NCI-H2029 (cell line): ENCODE results near the gene ERBB4.

Experiments used
- DNase-seq: peaks from one replicate; lab custom pipeline; 2025; lab: John Stamatoyannopoulos, UW

The ERBB4 gene

GRCh38 chr2:212005085-212005671, 533.4 kb downstream of the ERBB4 start:
- peak; percentile 11 for DNase-seq

GRCh38 chr2:212001325-212001724, 537.3 kb downstream of the ERBB4 start:
- DNase-seq = no peak

- DNase-seq = no peak
Observed at GRCh38 chr2:211996857-211997256, 541.7 kb downstream of the ERBB4 start.

GRCh38 chr2:211994806-211995205, 543.8 kb downstream of the ERBB4 start:
- no peak for DNase-seq

GRCh38 chr2:211990335-211990734, 548.3 kb downstream of the ERBB4 start:
- no peak for DNase-seq

- DNase-seq = no peak
Observed at GRCh38 chr2:211986313-211986712, 552.3 kb downstream of the ERBB4 start.

- DNase-seq = no peak
Observed at GRCh38 chr2:211985393-211985792, 553.2 kb downstream of the ERBB4 start.

GRCh38 chr2:211982162-211982561, 556.4 kb downstream of the ERBB4 start:
- no peak for DNase-seq

- DNase-seq = no peak
Observed at GRCh38 chr2:211981451-211981850, 557.2 kb downstream of the ERBB4 start.

- DNase-seq = no peak
Observed at GRCh38 chr2:211976076-211976475, 562.5 kb downstream of the ERBB4 start.

GRCh38 chr2:211967234-211967633, 571.4 kb downstream of the ERBB4 start:
- DNase-seq = no peak

GRCh38 chr2:211963969-211964368, 574.6 kb downstream of the ERBB4 start:
- DNase-seq = no peak

GRCh38 chr2:211957799-211958198, 580.8 kb downstream of the ERBB4 start:
- peak; percentile 17 for DNase-seq

- DNase-seq = no peak
Observed at GRCh38 chr2:211955648-211956047, 583.0 kb downstream of the ERBB4 start.

GRCh38 chr2:211948932-211949331, 589.7 kb downstream of the ERBB4 start:
- DNase-seq = no peak

- no peak for DNase-seq
Observed at GRCh38 chr2:211946960-211947359, 591.6 kb downstream of the ERBB4 start.

- DNase-seq = no peak
Observed at GRCh38 chr2:211944572-211944971, 594.0 kb downstream of the ERBB4 start.

GRCh38 chr2:211942153-211942552, 596.4 kb downstream of the ERBB4 start:
- no peak for DNase-seq

- no peak for DNase-seq
Observed at GRCh38 chr2:211941216-211941747, 597.3 kb downstream of the ERBB4 start.

GRCh38 chr2:211939177-211939576, 599.4 kb downstream of the ERBB4 start:
- no peak for DNase-seq

GRCh38 chr2:211934811-211935210, 603.8 kb downstream of the ERBB4 start:
- no peak for DNase-seq

GRCh38 chr2:211931314-211931713, 607.3 kb downstream of the ERBB4 start:
- no peak for DNase-seq

GRCh38 chr2:211930331-211930730, 608.3 kb downstream of the ERBB4 start:
- DNase-seq = no peak

GRCh38 chr2:211928201-211928600, 610.4 kb downstream of the ERBB4 start:
- DNase-seq = no peak
